NB4 (cell line): ENCODE results near the gene SENP1.

ENCODE experiments used
- DNase-seq: peaks from one replicate; pipeline ENCODE4 v3.0.0; 2010; ENCODE audit warnings: low read depth
- H3K4me3 ChIP-seq: one replicate; pipeline ENCODE4 v1.5.1; 2011; ENCODE audit warnings: mild to moderate bottlenecking, low read depth, low read length, moderate library complexity
- CTCF ChIP-seq: IDR thresholded peaks from one replicate; pipeline ENCODE4 v1.5.1; 2012; ENCODE audit warnings: low read depth, low read length
- MYC ChIP-seq: IDR thresholded peaks from 2 replicates; pipeline ENCODE4 v1.6.1; 2011; ENCODE audit warnings: low read depth, low read length
- POLR2A ChIP-seq: IDR thresholded peaks from 2 replicates; pipeline ENCODE4 v1.6.1; 2011; ENCODE audit warnings: mild to moderate bottlenecking; ENCODE audit not compliant: insufficient read length; ENCODE audit errors: extremely low read depth
- TF ChIP-seq, protein P1 (sequence below): IDR thresholded peaks from 2 replicates; pipeline ENCODE4 v1.6.1; 2011; ENCODE audit warnings: low read depth, low read length

SENP1 gene

DNA sequence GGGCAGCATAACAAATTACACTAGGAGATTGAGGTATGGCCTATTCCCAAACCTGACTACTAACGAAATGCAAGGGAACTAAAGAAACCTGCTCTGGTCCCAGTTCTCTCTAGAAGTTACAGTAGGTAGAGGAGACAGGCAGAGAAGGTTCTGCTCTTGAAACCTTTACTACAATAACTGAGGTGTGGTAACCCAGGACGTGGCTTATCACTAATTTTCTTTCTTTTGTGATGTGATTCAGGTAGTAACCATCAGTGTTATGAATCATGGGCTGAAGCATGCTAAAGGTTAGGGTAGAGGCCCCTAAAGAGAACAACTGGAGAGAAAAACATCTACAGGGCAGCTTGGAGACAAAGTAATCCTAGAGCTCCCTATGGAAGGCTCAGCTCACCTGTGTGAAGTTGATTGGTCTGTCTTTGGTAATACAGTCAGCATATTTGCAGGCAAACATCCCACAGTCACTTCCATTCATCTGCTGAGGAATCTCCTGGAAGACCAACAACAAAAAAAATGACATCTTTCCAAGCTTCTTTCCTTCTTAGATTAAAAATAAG lies 59.8 kb downstream of the SENP1 start:
- DNase-seq, result no peak
- TF ChIP-seq CTCF, result no peak
- TF ChIP-seq MYC, result no peak
- TF ChIP-seq, protein P1, sequence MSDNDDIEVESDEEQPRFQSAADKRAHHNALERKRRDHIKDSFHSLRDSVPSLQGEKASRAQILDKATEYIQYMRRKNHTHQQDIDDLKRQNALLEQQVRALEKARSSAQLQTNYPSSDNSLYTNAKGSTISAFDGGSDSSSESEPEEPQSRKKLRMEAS, result no peak
- no peak for TF ChIP-seq POLR2A

GRCh38 chr12:48045061-48045846 lies 60.6 kb downstream of the SENP1 start:
- TF ChIP-seq CTCF, result no peak
- TF ChIP-seq, protein P1, result no peak
- no peak for TF ChIP-seq MYC
- no peak for TF ChIP-seq POLR2A
- no peak overlapping the region for H3K4me3 ChIP-seq
- DNase-seq, result no peak

More for the DNA sequence above, 59.8 kb downstream of the SENP1 start:
- H3K4me3 ChIP-seq, result no peak overlapping the region

DNA sequence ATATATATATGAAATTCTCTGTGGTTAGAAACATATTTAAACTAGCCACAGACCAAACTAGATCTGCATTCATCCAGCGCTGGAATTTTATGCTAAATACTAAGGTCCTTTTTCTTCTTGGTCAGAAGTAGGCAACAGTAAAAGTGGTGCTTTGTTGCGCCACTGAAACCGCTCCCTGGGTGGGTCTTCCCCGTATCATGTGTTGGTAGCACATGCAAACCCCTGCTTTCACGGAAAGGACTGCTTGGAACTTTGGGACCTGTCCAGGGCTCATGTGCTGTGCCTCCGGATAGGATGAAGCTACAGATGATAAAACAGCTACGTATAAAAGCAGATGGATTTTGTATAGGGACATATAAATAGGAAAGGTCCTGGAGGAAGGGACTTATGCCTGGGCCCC lies 61.5 kb downstream of the SENP1 start:
- no peak overlapping the region for H3K4me3 ChIP-seq
- no peak for TF ChIP-seq POLR2A
- TF ChIP-seq, protein P1, result no peak
- no peak for TF ChIP-seq CTCF
- no peak for TF ChIP-seq MYC
- DNase-seq, result no peak

DNA sequence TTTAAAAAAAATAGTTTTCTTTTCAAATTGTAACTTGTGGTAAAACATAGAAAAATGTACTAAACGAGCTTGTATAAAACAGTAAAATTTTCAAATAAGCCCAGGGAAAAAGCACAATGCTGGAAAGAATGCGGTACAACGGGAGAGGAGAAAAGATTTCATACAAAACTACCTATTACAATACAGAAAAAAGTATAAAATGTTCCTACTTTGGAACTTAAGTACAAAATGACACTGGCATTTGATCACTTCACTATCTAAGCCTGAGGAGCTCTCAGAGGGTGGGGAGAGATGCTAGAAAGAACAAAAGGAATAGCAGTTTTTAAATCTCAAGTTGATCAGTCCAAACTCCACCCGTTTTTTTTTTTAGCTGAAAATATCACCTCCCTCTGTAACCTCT lies 62.1 kb downstream of the SENP1 start:
- H3K4me3 ChIP-seq, result no peak overlapping the region
- DNase-seq, result no peak
- no peak for TF ChIP-seq POLR2A
- no peak for TF ChIP-seq CTCF
- no peak for TF ChIP-seq MYC
- TF ChIP-seq, protein P1, result no peak

DNA sequence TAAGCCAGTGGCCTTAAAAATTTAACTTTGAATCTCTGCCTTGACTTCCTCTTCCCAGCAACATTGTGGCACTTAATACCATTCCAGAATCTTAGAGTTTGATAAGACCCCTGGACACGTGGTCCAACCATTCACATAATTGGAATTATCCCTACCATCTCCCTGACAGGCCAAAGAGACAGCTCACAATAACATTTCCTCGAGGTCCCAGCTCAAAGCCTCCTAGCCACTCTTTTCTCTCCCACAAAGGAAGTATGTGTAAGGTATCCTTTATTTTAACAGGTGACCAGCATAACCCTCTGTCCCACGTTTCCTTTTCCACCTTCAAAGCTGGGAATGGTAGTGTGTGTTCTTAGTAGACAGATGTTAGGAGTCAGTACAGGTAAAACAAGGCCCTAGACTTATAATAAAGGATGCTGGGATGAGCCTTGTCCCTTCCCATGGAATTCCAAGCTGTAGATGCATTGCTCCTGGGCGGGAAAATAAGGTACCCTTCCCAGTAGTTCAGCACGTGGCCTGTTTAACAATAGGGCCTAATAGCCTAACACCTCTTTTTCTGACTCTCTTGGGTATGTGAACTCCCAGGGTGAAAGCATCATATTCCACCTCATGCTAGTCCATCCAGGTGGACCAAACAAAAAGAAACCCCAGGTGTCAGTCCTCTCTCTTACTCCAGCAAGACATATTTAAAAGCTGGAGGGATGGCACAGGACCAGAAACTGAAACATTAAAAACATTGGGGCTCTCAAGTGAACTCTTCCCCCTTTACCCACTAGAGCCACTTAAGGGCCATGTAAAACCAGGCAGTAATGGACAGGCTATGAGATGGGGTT lies 64.1 kb downstream of the SENP1 start:
- TF ChIP-seq MYC (no peak), CTCF (no peak), POLR2A (no peak)
- TF ChIP-seq, protein P1, result no peak
- H3K4me3 ChIP-seq, result no peak overlapping the region
- DNase-seq, result no peak
